Parathyroid adenoma (tissue), 2 donors: ENCODE data around the gene GAMT.

Source experiments
- H2AFZ ChIP-seq: fragments of 300-600 bp; sonication (generic); one replicate; pipeline ENCODE4 v1.7.0; 2017; ENCODE audit warnings: antibody characterized with exemption, mild to moderate bottlenecking
- H3K27ac ChIP-seq: fragments of 300-600 bp; sonication (generic); one replicate; pipeline ENCODE4 v1.7.0; 2017
- H3K27me3 ChIP-seq: fragments of 300-600 bp; sonication (generic); one replicate; pipeline ENCODE4 v1.7.0; 2017; ENCODE audit warnings: low read length; ENCODE audit not compliant: control insufficient read depth, insufficient read depth
- H3K36me3 ChIP-seq: fragments of 300-600 bp; sonication (generic); one replicate; pipeline ENCODE4 v1.7.0; 2017; ENCODE audit warnings: low read length; ENCODE audit not compliant: control insufficient read depth, insufficient read depth
- H3K4me1 ChIP-seq: fragments of 300-600 bp; sonication (generic); one replicate; pipeline ENCODE4 v1.7.0; 2017; ENCODE audit warnings: control low read depth
- H3K4me2 ChIP-seq: fragments of 300-600 bp; sonication (generic); one replicate; pipeline ENCODE4 v1.7.0; 2017; ENCODE audit warnings: low read length
- H3K4me3 ChIP-seq: fragments of 300-600 bp; sonication (generic); one replicate; pipeline ENCODE4 v1.7.0; 2017; ENCODE audit warnings: low read depth, low read length
- H3K79me2 ChIP-seq: fragments of 300-600 bp; sonication (generic); one replicate; pipeline ENCODE4 v1.7.0; 2017; ENCODE audit warnings: control low read depth
- H3K9ac ChIP-seq: fragments of 300-600 bp; sonication (generic); one replicate; pipeline ENCODE4 v1.7.0; 2017; ENCODE audit warnings: mild to moderate bottlenecking
- H3K9me3 ChIP-seq: fragments of 300-600 bp; sonication (generic); one replicate; pipeline ENCODE4 v1.7.0; 2017; ENCODE audit warnings: low read length; ENCODE audit not compliant: control insufficient read depth
- CTCF ChIP-seq: fragments of 300-600 bp; sonication (generic); IDR thresholded peaks from one replicate; pipeline ENCODE4 v1.7.0; 2017; ENCODE audit warnings: antibody characterized with exemption, mild to moderate bottlenecking
- donor health status: primary hyperparathyroidism.

Gene GAMT

GRCh38 chr19:1400281-1401137 is 833 bp downstream of the GAMT start:
- TF ChIP-seq CTCF = no peak
- H3K4me3 ChIP-seq = peak overlapping the region; percentile 76
- H3K36me3 ChIP-seq = no peaks in the 10 kb centered on the region
- no peaks in the 10 kb centered on the region for H3K79me2 ChIP-seq
- H3K27ac ChIP-seq = no peak overlapping the region
- H3K9ac ChIP-seq = no peak overlapping the region
- no peaks in the 10 kb centered on the region for H3K9me3 ChIP-seq
- peak overlapping the region; percentile 75 for H2AFZ ChIP-seq
- no peaks in the 10 kb centered on the region for H3K4me1 ChIP-seq
- no peaks in the 10 kb centered on the region for H3K27me3 ChIP-seq
- H3K4me2 ChIP-seq = peak overlapping the region; percentile 96

GRCh38 chr19:1399745-1400144 is 1.6 kb downstream of the GAMT start:
- no peak overlapping the region for H3K9ac ChIP-seq
- no peak overlapping the region for H3K4me3 ChIP-seq
- H3K27ac ChIP-seq = no peak overlapping the region
- no peaks in the 10 kb centered on the region for H3K79me2 ChIP-seq
- H3K4me1 ChIP-seq = no peaks in the 10 kb centered on the region
- no peak overlapping the region for H2AFZ ChIP-seq
- H3K36me3 ChIP-seq = no peaks in the 10 kb centered on the region
- H3K27me3 ChIP-seq = no peaks in the 10 kb centered on the region
- no peak for TF ChIP-seq CTCF
- H3K9me3 ChIP-seq = no peaks in the 10 kb centered on the region
- no peak overlapping the region for H3K4me2 ChIP-seq

GRCh38 chr19:1399079-1399478 is 2.3 kb downstream of the GAMT start:
- Histone ChIP-seq H3K4me2 (no peak overlapping the region), H3K9ac (no peak overlapping the region), H2AFZ (no peak overlapping the region), H3K27ac (no peak overlapping the region), H3K36me3 (no peaks in the 10 kb centered on the region), H3K4me3 (no peak overlapping the region), H3K79me2 (no peaks in the 10 kb centered on the region), H3K4me1 (no peaks in the 10 kb centered on the region), H3K9me3 (no peaks in the 10 kb centered on the region), H3K27me3 (no peaks in the 10 kb centered on the region)
- TF ChIP-seq CTCF = no peak

- Histone ChIP-seq H3K36me3 (no peaks in the 10 kb centered on the region), H3K9me3 (no peaks in the 10 kb centered on the region), H3K27me3 (no peaks in the 10 kb centered on the region), H3K27ac (no peak overlapping the region), H2AFZ (no peak overlapping the region), H3K9ac (no peak overlapping the region), H3K4me1 (no peaks in the 10 kb centered on the region), H3K79me2 (no peaks in the 10 kb centered on the region), H3K4me3 (no peak overlapping the region), H3K4me2 (no peak overlapping the region)
- no peak for TF ChIP-seq CTCF
Measured at GRCh38 chr19:1397838-1398237, 3.5 kb downstream of the GAMT start.
